H9 (cell line): Measurements from ENCODE around the gene SURF2. TPM values are rescaled to one million over a fixed set of nuclear protein-coding genes. Genes with fewer than 3 reads are reported as not detected.

Source experiments
- DNase-seq: peaks from one replicate; pipeline ENCODE4 v3.0.0-alpha.2; 2017
- H2AFZ ChIP-seq: one replicate; pipeline ENCODE4 v1.6.1; 2013; ENCODE audit warnings: mild to moderate bottlenecking, low read length, control low read depth, moderate library complexity
- H2AK5ac ChIP-seq: 2 replicates; pipeline ENCODE4 v1.6.1; 2013; ENCODE audit warnings: low read length, control low read depth, mixed read lengths; ENCODE audit not compliant: insufficient read length
- H2BK120ac ChIP-seq: one replicate; pipeline ENCODE4 v1.6.1; 2013; ENCODE audit warnings: low read depth, mild to moderate bottlenecking, low read length, control low read depth, inconsistent platforms; ENCODE audit not compliant: poor library complexity, severe bottlenecking
- H2BK12ac ChIP-seq: 2 replicates; pipeline ENCODE4 v1.6.1; 2013; ENCODE audit warnings: low read length, control low read depth, mixed read lengths, low read depth; ENCODE audit not compliant: insufficient read length
- H2BK15ac ChIP-seq: 2 replicates; pipeline ENCODE4 v1.6.1; 2013; ENCODE audit warnings: low read depth, low read length, control low read depth
- H2BK20ac ChIP-seq: one replicate; pipeline ENCODE4 v1.6.1; 2013; ENCODE audit warnings: low read depth, mild to moderate bottlenecking, low read length, control low read depth, inconsistent platforms; ENCODE audit not compliant: poor library complexity, severe bottlenecking
- H2BK5ac ChIP-seq: 2 replicates; pipeline ENCODE4 v1.6.1; 2013; ENCODE audit warnings: low read length, control low read depth, mixed read lengths; ENCODE audit not compliant: insufficient read length
- H3K14ac ChIP-seq: 2 replicates; pipeline ENCODE4 v1.6.1; 2013; ENCODE audit warnings: low read length, control low read depth; ENCODE audit not compliant: insufficient read depth
- H3K18ac ChIP-seq: 2 replicates; pipeline ENCODE4 v1.6.1; 2013; ENCODE audit warnings: low read depth, mild to moderate bottlenecking, mixed read lengths, low read length, control low read depth; ENCODE audit not compliant: insufficient read length
- H3K23ac ChIP-seq: 2 replicates; pipeline ENCODE4 v1.6.1; 2013; ENCODE audit warnings: low read length, control low read depth, mixed read lengths, low read depth; ENCODE audit not compliant: insufficient read length
- H3K23me2 ChIP-seq: 2 replicates; pipeline ENCODE4 v1.6.1; 2013; ENCODE audit warnings: low read depth, mild to moderate bottlenecking, mixed read lengths, low read length, control low read depth; ENCODE audit not compliant: insufficient read length, poor library complexity, severe bottlenecking
- H3K27ac ChIP-seq: 2 replicates; pipeline ENCODE4 v1.5.1; 2013; ENCODE audit warnings: low read length, control low read depth, mixed read lengths, low read depth; ENCODE audit not compliant: insufficient read length
- H3K27me3 ChIP-seq: 2 replicates; pipeline ENCODE4 v1.6.1; 2013; ENCODE audit warnings: low read length, control low read depth, inconsistent platforms; ENCODE audit not compliant: insufficient read depth
- H3K4ac ChIP-seq: 2 replicates; pipeline ENCODE4 v1.6.1; 2013; ENCODE audit warnings: low read depth, mild to moderate bottlenecking, control low read depth, inconsistent platforms, low read length, moderate library complexity
- H3K4me1 ChIP-seq: 2 replicates; pipeline ENCODE4 v1.6.1; 2013; ENCODE audit warnings: low read length, control low read depth, inconsistent platforms; ENCODE audit not compliant: insufficient read depth
- H3K4me2 ChIP-seq: 2 replicates; pipeline ENCODE4 v1.6.1; 2013; ENCODE audit warnings: low read length, control low read depth, mixed read lengths; ENCODE audit not compliant: insufficient read length, insufficient read depth
- H3K56ac ChIP-seq: 2 replicates; pipeline ENCODE4 v1.6.1; 2013; ENCODE audit warnings: low read depth, mild to moderate bottlenecking, mixed read lengths, low read length, control low read depth; ENCODE audit not compliant: insufficient read length
- H3K79me1 ChIP-seq: 2 replicates; pipeline ENCODE4 v1.6.1; 2013; ENCODE audit warnings: low read depth, mild to moderate bottlenecking, moderate library complexity, low read length, control low read depth, inconsistent platforms; ENCODE audit not compliant: insufficient read depth, poor library complexity, severe bottlenecking
- H3K79me2 ChIP-seq: 2 replicates; pipeline ENCODE4 v1.6.1; 2013; ENCODE audit warnings: low read length, control low read depth, inconsistent platforms; ENCODE audit not compliant: insufficient read depth
- H3K9ac ChIP-seq: 2 replicates; pipeline ENCODE4 v1.6.1; 2013; ENCODE audit warnings: low read length, control low read depth, mixed read lengths; ENCODE audit not compliant: insufficient read length; ENCODE audit errors: extremely low read depth
- H3K9me3 ChIP-seq: one replicate; pipeline ENCODE4 v1.6.1; 2013; ENCODE audit warnings: low read depth, low read length, inconsistent platforms; ENCODE audit not compliant: control insufficient read depth
- H3T11ph ChIP-seq: one replicate; pipeline ENCODE4 v1.6.1; 2013; ENCODE audit warnings: mild to moderate bottlenecking, low read length, control low read depth, inconsistent platforms
- H4K20me1 ChIP-seq: one replicate; pipeline ENCODE4 v1.6.1; 2013; ENCODE audit not compliant: control insufficient read depth, insufficient read length, insufficient read depth
- H4K5ac ChIP-seq: 2 replicates; pipeline ENCODE4 v1.6.1; 2013; ENCODE audit warnings: low read depth, mild to moderate bottlenecking, mixed read lengths, low read length, control low read depth; ENCODE audit not compliant: insufficient read length
- H4K8ac ChIP-seq: replicated peaks from 2 replicates; pipeline ENCODE4 v1.6.1; 2013; ENCODE audit warnings: low read length, control low read depth, mixed read lengths, low read depth; ENCODE audit not compliant: insufficient read length
- H4K91ac ChIP-seq: 2 replicates; pipeline ENCODE4 v1.6.1; 2013; ENCODE audit warnings: low read depth, mild to moderate bottlenecking, moderate library complexity, mixed read lengths, low read length, control low read depth; ENCODE audit not compliant: insufficient read length
- H3K27ac Mint-ChIP-seq, 3 experiments: 2 replicates in 2 of 3; 3 replicates in 1 of 3; pipeline ENCODE4 v1.8.0; 2020 to 2021; ENCODE audit warnings: mixed read lengths in 3 of 3, mild to moderate bottlenecking in 1 of 3, moderate library complexity in 1 of 3
- H3K27me3 Mint-ChIP-seq: 2 replicates; pipeline ENCODE4 v1.8.0; 2021; ENCODE audit warnings: low read depth, mild to moderate bottlenecking, moderate library complexity, mixed read lengths
- H3K36me3 Mint-ChIP-seq, 3 experiments: 2 replicates in 2 of 3; 3 replicates in 1 of 3; pipeline ENCODE4 v1.8.0; 2020 to 2021; ENCODE audit warnings: low read depth in 3 of 3, mixed read lengths in 3 of 3; ENCODE audit not compliant: insufficient read depth in 1 of 3
- H3K4me1 Mint-ChIP-seq, 2 experiments: 2 replicates each; pipeline ENCODE4 v1.8.0; 2020; ENCODE audit warnings: mixed read lengths in 2 of 2
- H3K4me3 Mint-ChIP-seq, 2 experiments: 2 replicates in 1 of 2; 3 replicates in 1 of 2; pipeline ENCODE4 v1.8.0; 2020 to 2021; ENCODE audit warnings: mild to moderate bottlenecking in 2 of 2, mixed read lengths in 2 of 2, moderate library complexity in 1 of 2
- H3K9me3 Mint-ChIP-seq, 2 experiments: 2 replicates in 1 of 2; 3 replicates in 1 of 2; pipeline ENCODE4 v1.8.0; 2020; ENCODE audit warnings: mild to moderate bottlenecking in 2 of 2, mixed read lengths in 2 of 2, moderate library complexity in 1 of 2
- WGBS: extraction: QIAGEN DNeasy Blood & Tissue Kit; methylation state at CpG from one replicate; pipeline ENCODE4 v1.1.7; 2013; ENCODE audit warnings: missing lambda C conversion rate, low lambda C conversion rate, mixed read lengths; ENCODE audit not compliant: insufficient read length; ENCODE audit errors: extremely low coverage; 5-methylcytosine and 5-hydroxymethylcytosine counted together
- total RNA-seq: library from RNA; stranded (reverse); gene quantifications from 2 replicates; pipeline ENCODE4 v1.2.1, GENCODE V29; 2021
- TF ChIP-seq, protein P1 (sequence below): fragments of 200-600 bp; sonication (generic); conservative IDR thresholded peaks from 3 replicates; pipeline ENCODE4 v1.8.0; 2021; ENCODE audit warnings: antibody characterized with exemption, mild to moderate bottlenecking

Gene SURF2
- total RNA-seq, 1 experiment from 2014 or later: 44.4 TPM

DNA sequence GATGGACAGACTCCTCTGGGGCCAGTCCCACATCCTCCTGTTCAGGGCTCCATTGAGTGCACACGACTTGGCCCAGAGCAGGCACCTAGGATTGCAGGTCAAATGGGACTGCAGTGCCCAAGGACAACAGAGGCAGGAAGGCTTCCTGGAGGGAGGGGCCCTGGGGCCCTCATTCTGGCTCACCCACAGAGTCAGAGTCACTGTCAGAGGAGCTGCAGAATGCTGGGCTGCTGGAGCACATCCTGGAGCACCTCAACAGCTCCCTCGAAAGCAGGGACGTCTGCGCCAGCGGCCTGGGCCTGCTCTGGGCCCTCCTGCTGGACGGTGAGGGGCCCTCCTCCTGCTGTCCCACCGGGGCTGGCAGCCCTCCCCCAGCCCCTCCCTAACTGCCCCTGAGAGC is 46.3 kb downstream of the SURF2 start:
- peaks cover 21 to 32% (median 30%) of the 10 kb centered on the region in 3 experiments; a peak in 6 of 7 replicates for H3K36me3 Mint-ChIP-seq
- no peak overlapping the region for H3K27ac Mint-ChIP-seq
- no CpG with 5 or more reads among the region's 7 CpGs for WGBS

More for the DNA sequence above, 46.3 kb downstream of the SURF2 start:
- H3K27me3 ChIP-seq: no peaks in the 10 kb centered on the region
- Mint-ChIP-seq H3K4me3 (no peak overlapping the region), H3K27me3 (peaks cover 3% of the 10 kb centered on the region), H3K4me1 (peaks cover 0 to 2% of the 10 kb centered on the region in 2 experiments; a peak in 1 of 4 replicates), H3K9me3 (no peaks in the 10 kb centered on the region)
- H2BK5ac ChIP-seq: no peak overlapping the region
- no peak overlapping the region for H3K14ac ChIP-seq
- no peak overlapping the region for H3T11ph ChIP-seq
- H3K4me2 ChIP-seq: no peak overlapping the region
- no peak overlapping the region for H4K91ac ChIP-seq
- no peak overlapping the region for H2AFZ ChIP-seq
- H2BK20ac ChIP-seq: no peak overlapping the region
- H3K27ac ChIP-seq: no peak overlapping the region
- no peak overlapping the region for H3K23ac ChIP-seq
- H3K4ac ChIP-seq: no peak overlapping the region
- no peak overlapping the region for H3K18ac ChIP-seq
- H3K9me3 ChIP-seq: no peaks in the 10 kb centered on the region
- H2BK120ac ChIP-seq: no peak overlapping the region
- H4K20me1 ChIP-seq: peaks cover 4% of the 10 kb centered on the region
- H2AK5ac ChIP-seq: no peak overlapping the region
- H4K8ac ChIP-seq: no peak overlapping the region
- H3K79me1 ChIP-seq: no peaks in the 10 kb centered on the region
- no peaks in the 10 kb centered on the region for H3K23me2 ChIP-seq
- no peak overlapping the region for H3K56ac ChIP-seq
- TF ChIP-seq, protein P1, sequence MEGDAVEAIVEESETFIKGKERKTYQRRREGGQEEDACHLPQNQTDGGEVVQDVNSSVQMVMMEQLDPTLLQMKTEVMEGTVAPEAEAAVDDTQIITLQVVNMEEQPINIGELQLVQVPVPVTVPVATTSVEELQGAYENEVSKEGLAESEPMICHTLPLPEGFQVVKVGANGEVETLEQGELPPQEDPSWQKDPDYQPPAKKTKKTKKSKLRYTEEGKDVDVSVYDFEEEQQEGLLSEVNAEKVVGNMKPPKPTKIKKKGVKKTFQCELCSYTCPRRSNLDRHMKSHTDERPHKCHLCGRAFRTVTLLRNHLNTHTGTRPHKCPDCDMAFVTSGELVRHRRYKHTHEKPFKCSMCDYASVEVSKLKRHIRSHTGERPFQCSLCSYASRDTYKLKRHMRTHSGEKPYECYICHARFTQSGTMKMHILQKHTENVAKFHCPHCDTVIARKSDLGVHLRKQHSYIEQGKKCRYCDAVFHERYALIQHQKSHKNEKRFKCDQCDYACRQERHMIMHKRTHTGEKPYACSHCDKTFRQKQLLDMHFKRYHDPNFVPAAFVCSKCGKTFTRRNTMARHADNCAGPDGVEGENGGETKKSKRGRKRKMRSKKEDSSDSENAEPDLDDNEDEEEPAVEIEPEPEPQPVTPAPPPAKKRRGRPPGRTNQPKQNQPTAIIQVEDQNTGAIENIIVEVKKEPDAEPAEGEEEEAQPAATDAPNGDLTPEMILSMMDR: no peak
- no peak overlapping the region for H2BK12ac ChIP-seq
- H4K5ac ChIP-seq: no peak overlapping the region
- H3K9ac ChIP-seq: no peak overlapping the region
- no peak for DNase-seq
- no peaks in the 10 kb centered on the region for H3K79me2 ChIP-seq
- no peaks in the 10 kb centered on the region for H3K4me1 ChIP-seq
- H2BK15ac ChIP-seq: no peak overlapping the region
